HEK293T (cell line): ENCODE data around the gene DENND2A.

Experiments used
- CTCF ChIA-PET: fragments of 350-600 bp; formaldehyde crosslinking; extraction: SDS; loops from one replicate; lab custom pipeline; 2021; ENCODE audit warnings: antibody characterized with exemption, inconsistent platforms; lab: Yijun Ruan, JAX
- POLR2A ChIA-PET: fragments of 350-600 bp; formaldehyde crosslinking; extraction: SDS; loops from one replicate; lab custom pipeline; 2020; ENCODE audit warnings: antibody characterized with exemption, inconsistent platforms; lab: Yijun Ruan, JAX
- DNase-seq: peaks from one replicate; pipeline ENCODE4 v3.0.0; 2012; ENCODE audit warnings: mixed read lengths; ENCODE audit errors: extremely low spot score
- ARNT ChIP-seq: fragments of 450-650 bp; IDR thresholded peaks from 2 replicates; pipeline ENCODE4 v1.6.1; 2017; ENCODE audit warnings: mild to moderate bottlenecking
- BHLHE40 ChIP-seq: fragments of 450-650 bp; IDR thresholded peaks from 2 replicates; pipeline ENCODE4 v1.6.1; 2016; ENCODE audit warnings: mild to moderate bottlenecking, moderate library complexity, borderline replicate concordance
- CTBP1 ChIP-seq: fragments of 450-650 bp; IDR thresholded peaks from 2 replicates; pipeline ENCODE4 v1.6.1; 2016; ENCODE audit warnings: borderline replicate concordance
- ELF4 ChIP-seq: fragments of 450-650 bp; IDR thresholded peaks from 2 replicates; pipeline ENCODE4 v1.6.1; 2017; ENCODE audit warnings: antibody characterized with exemption
- FOXA1 ChIP-seq: fragments of 450-650 bp; IDR thresholded peaks from 2 replicates; pipeline ENCODE4 v1.6.1; 2016; ENCODE audit warnings: mild to moderate bottlenecking
- FOXK2 ChIP-seq: fragments of 450-650 bp; IDR thresholded peaks from 2 replicates; pipeline ENCODE4 v1.6.1; 2016; ENCODE audit warnings: mild to moderate bottlenecking
- FOXM1 ChIP-seq: fragments of 450-650 bp; IDR thresholded peaks from 2 replicates; pipeline ENCODE4 v1.6.1; 2017; ENCODE audit warnings: mild to moderate bottlenecking, borderline replicate concordance
- HDGF ChIP-seq: fragments of 450-650 bp; IDR thresholded peaks from 2 replicates; pipeline ENCODE4 v1.6.1; 2017; ENCODE audit warnings: antibody characterized with exemption, borderline replicate concordance
- L3MBTL2 ChIP-seq: fragments of 450-650 bp; conservative IDR thresholded peaks from 2 replicates; pipeline ENCODE4 v1.6.1; 2016; ENCODE audit warnings: mild to moderate bottlenecking
- LEF1 ChIP-seq: fragments of 450-650 bp; IDR thresholded peaks from 2 replicates; pipeline ENCODE4 v1.6.1; 2017; ENCODE audit warnings: mild to moderate bottlenecking, borderline replicate concordance
- NFRKB ChIP-seq: fragments of 450-650 bp; IDR thresholded peaks from 2 replicates; pipeline ENCODE4 v1.6.1; 2016; ENCODE audit warnings: mild to moderate bottlenecking, moderate library complexity
- SP1 ChIP-seq: fragments of 450-650 bp; IDR thresholded peaks from 2 replicates; pipeline ENCODE4 v1.6.1; 2017
- SUZ12 ChIP-seq: fragments of 450-650 bp; IDR thresholded peaks from 2 replicates; pipeline ENCODE4 v1.6.1; 2016; ENCODE audit warnings: mild to moderate bottlenecking
- TARDBP ChIP-seq: fragments of 450-650 bp; IDR thresholded peaks from 2 replicates; pipeline ENCODE4 v1.6.1; 2016
- ZNF384 ChIP-seq: fragments of 450-650 bp; IDR thresholded peaks from 2 replicates; pipeline ENCODE4 v1.6.1; 2016
- TF ChIP-seq, protein P1 (sequence below): fragments of 450-650 bp; IDR thresholded peaks from 2 replicates; pipeline ENCODE4 v1.6.1; 2016

The DENND2A gene

DNA sequence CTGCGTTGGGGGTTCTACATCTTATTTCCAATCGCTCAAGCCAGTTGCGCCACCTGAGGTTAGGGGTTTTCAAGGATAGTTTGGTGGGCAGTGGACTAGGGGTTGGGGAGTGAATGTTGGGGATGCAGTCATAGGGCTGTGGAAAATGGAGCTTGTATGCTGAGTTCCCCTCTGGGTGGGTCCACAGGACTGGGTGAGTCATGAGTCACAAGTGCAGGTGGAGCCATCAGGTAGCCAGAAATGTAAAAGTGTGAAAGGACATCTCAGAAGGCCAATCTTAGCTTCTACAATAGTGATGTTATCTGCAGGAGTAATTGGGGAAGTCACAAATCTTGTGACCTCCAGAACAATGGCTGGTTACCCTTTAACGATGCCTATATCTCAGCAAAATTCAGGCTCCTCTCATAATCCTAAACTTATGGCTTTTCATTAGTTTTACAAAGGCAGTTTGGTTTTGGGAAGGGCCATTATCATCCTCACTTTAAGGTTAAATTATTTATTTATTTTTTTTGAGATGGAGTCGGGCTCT lies 143.3 kb downstream of the DENND2A start:
- POLR2A ChIA-PET: no interaction called here
- CTCF ChIA-PET: interaction anchor here (0.5 kb wide), 1 partner anchor 10 kb away, joined by 3 read pairs; no protein-coding TSS in a partner anchor
- no peak for DNase-seq
- TF ChIP-seq, protein P1, sequence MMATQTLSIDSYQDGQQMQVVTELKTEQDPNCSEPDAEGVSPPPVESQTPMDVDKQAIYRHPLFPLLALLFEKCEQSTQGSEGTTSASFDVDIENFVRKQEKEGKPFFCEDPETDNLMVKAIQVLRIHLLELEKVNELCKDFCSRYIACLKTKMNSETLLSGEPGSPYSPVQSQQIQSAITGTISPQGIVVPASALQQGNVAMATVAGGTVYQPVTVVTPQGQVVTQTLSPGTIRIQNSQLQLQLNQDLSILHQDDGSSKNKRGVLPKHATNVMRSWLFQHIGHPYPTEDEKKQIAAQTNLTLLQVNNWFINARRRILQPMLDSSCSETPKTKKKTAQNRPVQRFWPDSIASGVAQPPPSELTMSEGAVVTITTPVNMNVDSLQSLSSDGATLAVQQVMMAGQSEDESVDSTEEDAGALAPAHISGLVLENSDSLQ: no peak
- TF ChIP-seq NFRKB (no peak), FOXM1 (no peak), FOXA1 (no peak), LEF1 (no peak), BHLHE40 (no peak), CTBP1 (no peak), HDGF (no peak), L3MBTL2 (no peak), SUZ12 (no peak), ARNT (no peak), TARDBP (no peak), FOXK2 (no peak), ZNF384 (no peak), ELF4 (no peak), SP1 (no peak)

DNA sequence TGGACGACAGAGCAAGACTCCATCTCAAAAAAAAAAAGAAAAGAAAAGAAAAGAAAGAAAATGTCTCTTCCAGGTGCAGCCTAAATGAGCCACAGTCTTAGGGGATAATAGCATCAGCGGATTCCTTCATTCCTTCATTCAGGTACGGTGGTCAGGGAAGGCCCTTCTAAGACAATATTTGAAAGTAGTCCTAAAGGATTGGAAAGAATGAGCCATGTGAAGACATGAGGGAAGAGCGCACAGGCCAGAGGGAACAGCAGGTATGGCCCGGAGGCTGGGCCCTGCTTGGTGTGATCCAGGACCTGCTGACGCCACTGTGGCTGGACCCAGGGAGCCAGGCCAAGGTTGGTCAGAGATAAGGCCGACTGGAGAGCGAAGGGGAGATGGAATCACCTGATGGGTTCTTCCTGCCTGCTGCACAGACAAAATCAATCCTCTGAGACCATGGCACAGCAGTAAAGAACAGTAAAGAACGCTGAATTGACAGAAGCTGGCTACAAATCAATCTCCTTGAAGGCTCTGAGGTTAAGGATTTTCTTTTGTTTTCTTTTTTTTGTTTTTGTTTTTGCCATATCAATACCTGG lies 145.0 kb downstream of the DENND2A start:
- POLR2A ChIA-PET: no interaction called here

DNA sequence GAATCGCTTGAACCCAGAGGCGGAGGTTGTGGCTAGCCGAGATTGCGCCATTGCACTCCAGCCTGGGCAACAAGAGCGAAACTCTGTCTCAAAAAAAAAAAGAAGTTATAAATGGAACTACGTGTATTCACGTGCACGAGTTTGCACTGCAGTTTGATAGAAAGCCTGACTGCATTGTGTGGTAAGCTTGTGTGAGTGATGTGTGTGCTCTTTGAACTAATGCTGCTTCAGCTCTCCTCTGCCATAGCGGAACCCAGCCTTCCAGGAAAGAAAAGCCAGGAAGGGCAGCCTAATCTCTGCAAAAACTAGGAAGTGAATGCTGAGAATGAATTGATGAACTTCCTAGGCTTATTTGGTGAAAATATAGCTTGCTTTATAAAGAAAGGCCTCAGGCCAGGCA lies 145.7 kb downstream of the DENND2A start:
- ChIA-PET CTCF (interaction anchor here (1.2 to 1.4 kb wide), 2 partner anchors 13 to 19 kb away, joined by 3 read pairs; no protein-coding TSS in a partner anchor), POLR2A (no interaction called here)
- DNase-seq: no peak
- TF ChIP-seq TARDBP (no peak), HDGF (no peak), SUZ12 (no peak), BHLHE40 (no peak), ELF4 (no peak), FOXK2 (no peak), NFRKB (no peak), L3MBTL2 (no peak), CTBP1 (no peak), ZNF384 (no peak), FOXM1 (no peak), ARNT (no peak), FOXA1 (no peak), SP1 (no peak), LEF1 (no peak)
- TF ChIP-seq, protein P1: no peak

More for the DNA sequence above, 145.0 kb downstream of the DENND2A start:
- no peak for TF ChIP-seq L3MBTL2
- TF ChIP-seq FOXA1: no peak
- no peak for TF ChIP-seq HDGF
- TF ChIP-seq TARDBP: no peak
- no peak for TF ChIP-seq ZNF384
- TF ChIP-seq FOXK2: no peak
- TF ChIP-seq ELF4: no peak
- no peak for TF ChIP-seq LEF1
- no peak for TF ChIP-seq CTBP1
- no peak for TF ChIP-seq BHLHE40
- TF ChIP-seq, protein P1: no peak
- TF ChIP-seq ARNT: no peak
- no peak for DNase-seq
- CTCF ChIA-PET: interaction anchor here (1.2 to 1.4 kb wide), 2 partner anchors 14 to 18 kb away, joined by 3 read pairs; no protein-coding TSS in a partner anchor

DNA sequence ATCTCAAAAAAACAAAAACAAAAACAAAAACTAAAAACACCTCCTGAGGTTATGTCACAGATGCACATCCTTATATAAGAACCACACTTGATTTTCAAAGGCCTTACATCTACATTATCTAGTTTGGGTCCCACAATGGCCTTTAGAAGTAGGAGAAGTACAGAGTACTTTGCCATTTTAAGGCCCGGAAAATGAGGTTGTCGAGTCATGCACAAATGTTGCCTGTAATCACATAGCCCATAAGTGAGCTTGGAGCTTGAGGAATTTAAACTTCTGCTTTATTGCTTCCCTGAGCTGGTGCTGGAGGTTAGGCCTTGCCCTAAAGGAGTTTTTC lies 151.6 kb downstream of the DENND2A start:
- ChIA-PET POLR2A (no interaction called here), CTCF (no interaction called here)
- no peak for TF ChIP-seq FOXM1
- DNase-seq: no peak

DNA sequence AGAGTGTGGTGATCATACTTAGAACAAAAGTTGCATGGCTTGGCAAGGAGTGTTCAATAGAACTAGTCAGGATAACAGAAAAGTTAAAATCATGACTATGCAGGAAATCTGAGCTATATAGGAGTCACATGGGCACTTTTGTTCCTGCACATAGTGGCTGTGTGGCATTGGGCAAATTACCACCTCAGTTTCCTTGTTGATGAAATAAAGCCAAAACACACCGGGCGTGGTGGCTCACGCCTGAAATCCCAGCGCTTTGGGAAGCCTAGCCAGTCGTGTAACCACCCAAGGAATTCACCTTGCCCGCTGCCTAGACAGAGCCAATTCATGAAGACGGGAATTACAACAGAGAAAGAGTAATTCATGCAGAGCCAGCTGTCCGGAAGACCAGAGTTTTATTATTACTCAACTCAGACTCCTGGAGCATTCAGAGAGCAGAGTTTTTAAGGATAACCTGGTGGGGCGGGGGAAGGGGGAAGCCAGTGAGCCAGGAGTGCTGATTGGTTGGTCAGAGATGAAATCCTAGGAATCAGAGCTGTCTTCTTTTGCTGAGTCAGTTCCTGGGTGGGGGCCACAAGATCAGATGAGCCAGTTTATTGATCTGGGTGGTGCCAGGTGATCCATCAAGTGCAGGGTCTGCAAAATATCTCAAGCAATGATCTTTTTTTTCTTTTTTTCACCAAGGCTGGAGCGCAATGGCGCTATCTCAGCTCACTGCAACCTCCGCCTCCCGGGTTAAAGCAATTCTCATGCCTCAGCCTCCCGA lies 154.9 kb downstream of the DENND2A start:
- no peak for TF ChIP-seq HDGF
- TF ChIP-seq BHLHE40: no peak
- TF ChIP-seq NFRKB: no peak
- TF ChIP-seq ZNF384: no peak
- TF ChIP-seq ARNT: no peak
- no peak for TF ChIP-seq LEF1
- no peak for TF ChIP-seq CTBP1
- TF ChIP-seq L3MBTL2: no peak
- no peak for DNase-seq
- CTCF ChIA-PET: no interaction called here
- POLR2A ChIA-PET: no interaction called here

DNA sequence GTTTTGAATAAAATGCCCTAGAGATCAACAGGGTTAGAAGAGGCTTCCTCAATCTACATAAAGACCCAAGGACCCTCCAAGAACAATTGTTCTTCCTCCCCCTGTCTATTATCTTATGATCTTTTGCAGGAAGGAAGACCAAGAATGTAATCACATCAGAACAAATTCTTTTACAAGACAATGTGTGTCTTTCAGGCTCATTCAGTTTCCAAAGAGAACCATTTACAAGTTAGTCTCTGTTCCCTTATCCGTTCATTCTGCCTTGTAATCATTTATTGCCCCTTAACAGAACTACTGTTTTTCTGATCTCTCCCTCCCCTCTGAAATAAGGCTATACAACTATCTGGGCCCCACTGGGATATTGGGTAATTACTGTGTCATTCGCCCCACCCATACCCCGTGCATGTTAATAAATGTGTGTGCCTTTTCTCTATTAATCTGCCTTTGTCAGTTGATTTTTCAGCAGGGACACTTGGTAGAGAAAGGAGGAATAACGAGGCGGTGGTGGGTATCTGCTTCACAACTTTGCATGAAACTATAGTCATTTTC lies 155.6 kb downstream of the DENND2A start:
- DNase-seq: no peak
- POLR2A ChIA-PET: no interaction called here
- CTCF ChIA-PET: no interaction called here
- TF ChIP-seq FOXK2: no peak
- no peak for TF ChIP-seq ARNT
- no peak for TF ChIP-seq NFRKB
- TF ChIP-seq L3MBTL2: no peak
- TF ChIP-seq LEF1: no peak
- no peak for TF ChIP-seq TARDBP
- TF ChIP-seq BHLHE40: no peak
- no peak for TF ChIP-seq ELF4
- no peak for TF ChIP-seq CTBP1
- no peak for TF ChIP-seq HDGF
- TF ChIP-seq ZNF384: no peak
- no peak for TF ChIP-seq FOXA1
- no peak for TF ChIP-seq FOXM1
- TF ChIP-seq, protein P1: no peak
- no peak for TF ChIP-seq SUZ12
- no peak for TF ChIP-seq SP1
